ENCODE results near the gene FSTL5. TPM values are rescaled to one million over a fixed set of nuclear protein-coding genes. Genes with fewer than 3 reads are reported as not detected.

Gene FSTL5
- total RNA-seq, 4 donors from 2014 or later: 0.33 to 0.52 (median 0.40) TPM

- no peak for TF ChIP-seq EP300 (IDR thresholded peaks at IDR 0.05)
- TF ChIP-seq POLR2AphosphoS5 (IDR thresholded peaks at IDR 0.05): no peak
- TF ChIP-seq CTCF (IDR thresholded peaks at IDR 0.05): no peak
- TF ChIP-seq POLR2A (IDR thresholded peaks at IDR 0.05; ENCODE audit: low read depth): no peak
- no peaks in the 10 kb centered on the region for H3K4me1 ChIP-seq
- intact Hi-C loops (cut with DNase I): no loop called here
- no peaks in the 10 kb centered on the region for H3K9me3 ChIP-seq
- WGBS: 47% methylated on average over 4 of the region's 4 CpGs
- H3K27me3 ChIP-seq: no peaks in the 10 kb centered on the region
- no peak overlapping the region for H3K4me3 ChIP-seq
- no peaks in the 10 kb centered on the region for H3K36me3 ChIP-seq
- DNase-seq (ENCODE audit: extremely low spot score): no peak
- no peak overlapping the region for H3K27ac ChIP-seq (replicated peaks in 1 of 4)
Observed at GRCh38 chr4:161906836-161907589, 256.8 kb downstream of the FSTL5 start.

- Histone ChIP-seq H3K4me3 (no peak overlapping the region), H3K9me3 (no peaks in the 10 kb centered on the region), H3K27ac (replicated peaks in 1 of 4) (no peak overlapping the region), H3K27me3 (no peaks in the 10 kb centered on the region), H3K36me3 (no peaks in the 10 kb centered on the region), H3K4me1 (no peaks in the 10 kb centered on the region)
- no peak for DNase-seq (ENCODE audit: extremely low spot score)
- WGBS: 79% methylated on average over 6 of the region's 6 CpGs
- intact Hi-C loops (cut with DNase I): no loop called here
- TF ChIP-seq POLR2A (IDR thresholded peaks at IDR 0.05; ENCODE audit: low read depth) (no peak), CTCF (IDR thresholded peaks at IDR 0.05) (no peak), EP300 (IDR thresholded peaks at IDR 0.05) (no peak), POLR2AphosphoS5 (IDR thresholded peaks at IDR 0.05) (no peak)
Observed at GRCh38 chr4:161900110-161900509, 263.7 kb downstream of the FSTL5 start.

GRCh38 chr4:161894493-161895167 is 269.2 kb downstream of the FSTL5 start:
- no peak for TF ChIP-seq EP300 (IDR thresholded peaks at IDR 0.05)
- no peak for TF ChIP-seq POLR2A (IDR thresholded peaks at IDR 0.05; ENCODE audit: low read depth)
- no peak for TF ChIP-seq CTCF (IDR thresholded peaks at IDR 0.05)
- no peak for TF ChIP-seq POLR2AphosphoS5 (IDR thresholded peaks at IDR 0.05)
- Histone ChIP-seq H3K4me3 (no peak overlapping the region), H3K27me3 (no peaks in the 10 kb centered on the region), H3K4me1 (no peaks in the 10 kb centered on the region), H3K27ac (replicated peaks in 1 of 4) (no peak overlapping the region), H3K36me3 (no peaks in the 10 kb centered on the region), H3K9me3 (no peaks in the 10 kb centered on the region)
- DNase-seq (ENCODE audit: extremely low spot score): no peak
- intact Hi-C loops (cut with DNase I): no loop called here
- 91% methylated on average over 6 of the region's 6 CpGs for WGBS

GRCh38 chr4:161894014-161894413 is 269.8 kb downstream of the FSTL5 start:
- 73% methylated on average over 1 of the region's 1 CpG for WGBS
- TF ChIP-seq POLR2A (IDR thresholded peaks at IDR 0.05; ENCODE audit: low read depth) (no peak), CTCF (IDR thresholded peaks at IDR 0.05) (no peak), POLR2AphosphoS5 (IDR thresholded peaks at IDR 0.05) (no peak), EP300 (IDR thresholded peaks at IDR 0.05) (no peak)

More at GRCh38 chr4:161894014-161894413, 269.8 kb downstream of the FSTL5 start:
- Histone ChIP-seq H3K27ac (replicated peaks in 1 of 4) (no peak overlapping the region), H3K27me3 (no peaks in the 10 kb centered on the region), H3K9me3 (no peaks in the 10 kb centered on the region), H3K36me3 (no peaks in the 10 kb centered on the region), H3K4me3 (no peak overlapping the region), H3K4me1 (no peaks in the 10 kb centered on the region)
- DNase-seq (ENCODE audit: extremely low spot score): no peak
- intact Hi-C loops (cut with DNase I): no loop called here
